Measurements from ENCODE around the gene ZC3H12C.

ZC3H12C gene

DNA sequence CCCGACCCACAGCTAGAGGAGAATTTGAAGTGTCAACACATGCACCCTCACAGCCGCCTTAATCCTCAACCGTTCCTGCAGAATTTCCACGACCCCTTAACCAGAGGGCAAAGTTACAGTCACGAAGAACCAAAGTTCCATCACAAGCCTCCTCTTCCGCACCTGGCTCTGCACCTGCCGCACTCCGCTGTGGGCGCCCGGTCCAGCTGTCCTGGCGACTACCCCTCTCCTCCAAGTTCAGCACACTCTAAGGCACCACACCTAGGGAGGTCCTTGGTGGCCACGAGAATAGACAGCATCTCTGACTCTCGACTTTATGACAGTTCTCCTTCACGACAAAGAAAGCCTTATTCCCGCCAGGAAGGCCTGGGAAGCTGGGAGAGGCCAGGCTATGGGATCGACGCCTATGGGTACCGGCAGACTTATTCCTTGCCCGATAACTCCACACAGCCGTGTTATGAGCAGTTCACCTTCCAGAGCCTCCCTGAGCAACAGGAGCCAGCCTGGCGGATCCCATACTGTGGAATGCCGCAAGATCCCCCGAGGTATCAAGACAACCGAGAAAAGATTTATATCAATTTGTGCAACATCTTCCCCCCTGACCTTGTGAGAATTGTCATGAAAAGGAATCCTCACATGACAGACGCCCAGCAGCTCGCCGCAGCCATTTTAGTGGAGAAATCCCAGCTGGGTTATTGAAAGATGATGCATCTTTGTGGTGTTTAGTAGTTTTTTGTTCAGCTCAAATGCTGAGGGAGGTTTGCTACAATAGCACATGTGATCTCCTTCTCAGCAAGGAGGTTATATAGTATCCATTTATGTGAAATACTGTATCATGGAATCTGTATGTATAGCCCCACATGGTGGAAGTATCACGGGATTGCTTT is 72.1 kb downstream of the ZC3H12C start:
- TF ChIP-seq, protein P1, sequence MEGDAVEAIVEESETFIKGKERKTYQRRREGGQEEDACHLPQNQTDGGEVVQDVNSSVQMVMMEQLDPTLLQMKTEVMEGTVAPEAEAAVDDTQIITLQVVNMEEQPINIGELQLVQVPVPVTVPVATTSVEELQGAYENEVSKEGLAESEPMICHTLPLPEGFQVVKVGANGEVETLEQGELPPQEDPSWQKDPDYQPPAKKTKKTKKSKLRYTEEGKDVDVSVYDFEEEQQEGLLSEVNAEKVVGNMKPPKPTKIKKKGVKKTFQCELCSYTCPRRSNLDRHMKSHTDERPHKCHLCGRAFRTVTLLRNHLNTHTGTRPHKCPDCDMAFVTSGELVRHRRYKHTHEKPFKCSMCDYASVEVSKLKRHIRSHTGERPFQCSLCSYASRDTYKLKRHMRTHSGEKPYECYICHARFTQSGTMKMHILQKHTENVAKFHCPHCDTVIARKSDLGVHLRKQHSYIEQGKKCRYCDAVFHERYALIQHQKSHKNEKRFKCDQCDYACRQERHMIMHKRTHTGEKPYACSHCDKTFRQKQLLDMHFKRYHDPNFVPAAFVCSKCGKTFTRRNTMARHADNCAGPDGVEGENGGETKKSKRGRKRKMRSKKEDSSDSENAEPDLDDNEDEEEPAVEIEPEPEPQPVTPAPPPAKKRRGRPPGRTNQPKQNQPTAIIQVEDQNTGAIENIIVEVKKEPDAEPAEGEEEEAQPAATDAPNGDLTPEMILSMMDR (IDR thresholded peaks at IDR 0.05; ENCODE audit: control insufficient read depth, extremely low read depth, insufficient read depth), result no peak
- H3K4me3 ChIP-seq (ENCODE audit: low read depth, low read length), result no peak overlapping the region
- DNase-seq (ENCODE audit: low read depth), result no peak

DNA sequence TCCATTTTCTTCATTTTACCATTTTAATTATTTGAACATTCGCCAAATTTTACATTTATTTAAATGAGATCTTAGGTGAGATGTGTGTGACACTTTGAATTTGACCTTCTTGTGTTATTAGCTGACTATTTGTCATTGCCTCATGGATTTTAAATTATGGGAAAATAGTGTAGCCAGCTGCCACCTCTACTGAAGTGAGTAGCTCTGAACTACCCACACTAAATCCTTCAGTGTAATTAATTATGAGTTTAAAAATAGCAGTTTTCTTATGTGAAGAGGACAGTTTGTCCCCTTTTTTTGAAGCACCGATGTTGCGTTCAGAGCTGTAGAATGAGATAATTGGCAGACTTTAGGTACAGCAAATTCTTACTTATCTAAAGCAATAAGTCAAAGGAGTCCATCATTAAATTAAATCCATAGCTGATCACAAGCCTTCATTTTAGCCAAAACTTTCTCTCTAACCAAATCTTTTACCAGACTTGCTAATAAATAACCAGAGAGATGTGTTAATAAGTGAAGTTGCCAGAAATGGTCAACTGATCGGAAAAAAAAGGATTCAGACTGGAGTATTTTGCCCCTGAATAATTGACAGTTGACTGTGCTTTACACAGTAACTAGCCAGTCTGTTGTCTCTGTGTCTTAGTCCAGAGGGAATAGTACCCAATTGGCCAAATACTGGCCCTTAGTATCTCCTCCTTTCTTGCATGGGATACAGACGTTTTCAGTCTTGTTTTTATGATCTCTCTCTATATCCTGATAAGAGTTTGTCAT is 75.0 kb downstream of the ZC3H12C start:
- no peak for DNase-seq (ENCODE audit: low read depth)
- no peak overlapping the region for H3K4me3 ChIP-seq (ENCODE audit: low read depth, low read length)
- TF ChIP-seq, protein P1 (IDR thresholded peaks at IDR 0.05; ENCODE audit: control insufficient read depth, extremely low read depth, insufficient read depth), result no peak

DNA sequence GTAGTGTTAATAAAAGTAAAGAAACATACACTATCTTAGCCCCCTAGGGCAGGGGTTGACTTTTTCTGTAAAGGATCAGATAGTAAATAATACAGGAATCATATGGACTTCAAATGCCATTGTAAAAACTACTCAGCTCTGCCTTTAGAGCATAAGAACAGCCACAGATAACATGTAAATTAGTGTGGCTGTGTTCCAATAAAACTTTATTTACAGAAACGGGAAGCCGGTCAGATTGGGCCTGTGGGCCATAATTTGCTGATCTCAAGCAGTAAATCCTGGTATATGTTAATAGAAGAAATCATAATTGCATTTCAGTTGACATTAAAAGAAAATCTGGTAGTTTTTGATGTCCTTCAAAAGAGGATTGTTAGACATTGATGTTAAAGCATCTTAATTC is 76.5 kb downstream of the ZC3H12C start:
- no peak overlapping the region for H3K4me3 ChIP-seq (ENCODE audit: low read depth, low read length)
- TF ChIP-seq, protein P1 (IDR thresholded peaks at IDR 0.05; ENCODE audit: control insufficient read depth, extremely low read depth, insufficient read depth), result no peak
- DNase-seq (ENCODE audit: low read depth), result peak; percentile 26

DNA sequence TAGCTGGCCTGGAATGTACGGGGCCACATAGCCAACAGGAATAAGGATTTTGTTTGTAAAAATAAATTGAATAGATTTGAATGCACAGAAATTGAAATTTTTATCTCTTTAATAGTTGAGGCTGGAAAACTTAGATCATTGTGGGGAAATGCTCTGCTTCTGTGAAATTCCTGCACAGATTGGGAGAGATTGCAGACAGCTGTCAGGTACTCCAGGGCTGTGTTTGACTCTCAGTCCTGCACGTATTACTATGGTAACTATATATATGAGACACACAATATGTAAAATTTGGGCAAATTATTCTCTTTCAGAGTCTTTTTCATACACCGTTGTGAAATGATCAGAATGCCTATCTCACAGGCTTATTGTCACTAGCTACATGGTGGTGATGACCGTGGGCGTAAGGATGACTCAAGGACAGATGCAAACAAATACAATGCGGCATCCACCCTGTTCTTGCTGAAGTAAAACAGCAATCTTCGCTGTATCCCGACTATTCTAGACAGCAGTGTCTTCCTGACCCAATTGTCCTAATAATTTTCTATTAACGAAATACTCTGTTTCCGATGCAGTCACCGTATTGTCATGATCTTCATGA is 79.4 kb downstream of the ZC3H12C start:
- no peak for DNase-seq (ENCODE audit: low read depth)
- no peak overlapping the region for H3K4me3 ChIP-seq (ENCODE audit: low read depth, low read length)
- TF ChIP-seq, protein P1 (IDR thresholded peaks at IDR 0.05; ENCODE audit: control insufficient read depth, extremely low read depth, insufficient read depth), result no peak

DNA sequence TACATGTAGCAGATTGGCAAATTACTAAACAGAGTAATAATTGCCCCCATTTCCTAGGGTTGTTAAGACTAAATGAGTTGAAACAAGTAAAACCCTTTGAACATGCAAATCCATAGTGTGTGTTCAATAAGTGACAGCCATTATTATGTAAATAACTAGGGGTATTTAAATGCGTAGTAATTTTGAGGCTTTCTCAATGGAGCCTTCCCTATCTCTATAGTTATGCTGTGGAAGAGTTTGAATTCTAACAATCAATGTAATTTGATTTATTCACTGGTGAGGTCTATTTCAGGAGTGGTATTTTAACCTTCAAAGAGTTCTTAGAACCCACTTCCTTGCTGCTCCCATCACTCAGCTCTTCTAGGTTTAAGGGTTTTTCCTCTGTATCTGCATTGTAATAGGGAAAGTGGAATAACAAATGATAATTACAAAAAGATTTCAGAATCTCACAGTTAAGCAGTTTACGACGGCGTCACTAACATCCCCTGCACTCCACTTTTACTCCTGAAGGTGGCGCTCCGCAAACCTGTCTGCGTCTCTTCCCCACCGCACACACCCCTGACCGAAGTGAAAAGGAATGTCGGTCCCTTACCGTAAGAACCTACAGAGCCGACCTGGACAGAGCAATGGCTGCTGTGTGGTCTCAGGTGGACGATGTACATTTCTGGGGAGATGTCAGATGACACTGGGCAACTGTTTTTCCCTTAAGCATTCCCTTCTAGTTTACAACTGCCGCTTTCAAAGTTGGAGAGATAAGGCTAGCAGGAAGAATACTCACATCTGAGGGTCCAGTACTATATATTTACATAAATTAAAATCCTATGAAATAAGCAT is 80.8 kb downstream of the ZC3H12C start:
- no peak overlapping the region for H3K4me3 ChIP-seq (ENCODE audit: low read depth, low read length)
- DNase-seq (ENCODE audit: low read depth), result no peak
- TF ChIP-seq, protein P1 (IDR thresholded peaks at IDR 0.05; ENCODE audit: control insufficient read depth, extremely low read depth, insufficient read depth), result peak; percentile 18; the same call in 1 of the 2 replicates

DNA sequence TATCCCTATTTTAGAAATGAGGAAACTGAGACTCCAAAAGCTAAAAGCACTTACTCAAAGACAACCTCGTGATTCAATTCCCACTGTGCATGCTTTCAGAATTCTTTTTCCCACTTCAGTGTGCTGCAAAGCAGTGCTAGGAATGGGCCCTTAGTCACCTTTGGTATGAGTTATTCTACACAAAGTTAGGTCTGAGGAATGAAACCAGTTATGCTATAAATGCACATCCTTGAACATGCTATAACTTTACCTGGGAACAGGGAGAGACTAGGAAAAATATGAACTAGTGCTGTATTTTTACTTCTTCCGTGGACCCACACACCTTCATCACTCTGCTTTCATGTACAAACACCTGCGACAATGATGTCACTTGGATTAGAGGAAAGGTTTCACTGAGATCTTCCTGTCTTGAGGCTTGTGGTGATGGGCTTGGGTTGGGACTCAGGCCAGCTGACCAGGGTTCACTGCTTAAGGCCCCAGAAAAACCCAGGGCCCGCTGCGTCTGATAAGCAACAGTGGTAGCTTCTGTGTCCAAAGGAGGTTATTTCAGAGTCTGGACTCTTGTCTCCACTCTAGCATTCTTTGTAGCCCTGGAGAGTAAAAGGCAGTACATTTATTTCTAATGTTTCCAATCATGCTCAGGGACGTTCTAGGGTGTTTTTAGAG is 81.6 kb downstream of the ZC3H12C start:
- H3K4me3 ChIP-seq (ENCODE audit: low read depth, low read length), result no peak overlapping the region
- no peak for DNase-seq (ENCODE audit: low read depth)
- TF ChIP-seq, protein P1 (IDR thresholded peaks at IDR 0.05; ENCODE audit: control insufficient read depth, extremely low read depth, insufficient read depth), result no peak
